HFF-Myc (cell line): ENCODE measurements around the gene PAX2.

Source experiments
- DNase-seq: peaks from one replicate; pipeline ENCODE4 v3.0.0-alpha.2; 2011; ENCODE audit warnings: low read depth; ENCODE audit errors: extremely low read depth
- H3K4me3 ChIP-seq: replicated peaks from 2 replicates; pipeline ENCODE4 v1.5.1; 2011; ENCODE audit warnings: low read depth, mild to moderate bottlenecking, control low read depth, low read length
- CTCF ChIP-seq: IDR thresholded peaks from 2 replicates; pipeline ENCODE4 v1.5.1; 2012; ENCODE audit warnings: mild to moderate bottlenecking, low read depth, low read length, control low read depth; ENCODE audit errors: missing control alignments

Gene PAX2

GRCh38 chr10:100810091-100810834 lies 64.9 kb downstream of the PAX2 start:
- no peak for DNase-seq
- no peak for TF ChIP-seq CTCF
- H3K4me3 ChIP-seq = no peak overlapping the region

GRCh38 chr10:100810835-100811116 lies 65.4 kb downstream of the PAX2 start:
- no peak overlapping the region for H3K4me3 ChIP-seq
- no peak for TF ChIP-seq CTCF
- no peak for DNase-seq

GRCh38 chr10:100811261-100811660 lies 65.9 kb downstream of the PAX2 start:
- H3K4me3 ChIP-seq = no peak overlapping the region
- DNase-seq = no peak
- TF ChIP-seq CTCF = no peak

- no peak for DNase-seq
- H3K4me3 ChIP-seq = no peak overlapping the region
- no peak for TF ChIP-seq CTCF
These were observed 66.7 kb downstream of the PAX2 start for GRCh38 chr10:100811752-100812750.

GRCh38 chr10:100812978-100813377 lies 67.6 kb downstream of the PAX2 start:
- no peak for DNase-seq
- no peak overlapping the region for H3K4me3 ChIP-seq
- TF ChIP-seq CTCF = no peak

- TF ChIP-seq CTCF = no peak
- no peak overlapping the region for H3K4me3 ChIP-seq
- no peak for DNase-seq
These were observed 69.5 kb downstream of the PAX2 start for GRCh38 chr10:100814751-100815474.
